CD14-positive monocyte (primary cell): Measurements from ENCODE around the gene LINS1. TPM values are rescaled to one million over a fixed set of nuclear protein-coding genes. Genes with fewer than 3 reads are reported as not detected.

Experiments
- DNase-seq, 3 donors: peaks; one replicate each; pipeline ENCODE4 v3.0.0-alpha.2; 2011 to 2022
- H2AFZ ChIP-seq: 2 replicates; pipeline ENCODE4 v1.6.0; 2012; ENCODE audit warnings: mild to moderate bottlenecking, low read depth, low read length, inconsistent platforms; ENCODE audit not compliant: insufficient read depth, poor library complexity, severe bottlenecking
- H3K27ac ChIP-seq, 2 donors: 1 replicate in 1 of 2; 2 replicates in 1 of 2; pipeline ENCODE4 v1.5.1; 2012 to 2013; ENCODE audit warnings: low read length in 2 of 2, control low read depth in 1 of 2, inconsistent platforms in 1 of 2, low read depth in 1 of 2, mild to moderate bottlenecking in 1 of 2
- H3K27me3 ChIP-seq, 2 donors: one replicate each; pipeline versions ENCODE4 v1.6.0 to v1.6.1; 2011 to 2013; ENCODE audit warnings: low read length in 2 of 2; ENCODE audit not compliant: control insufficient read depth in 2 of 2, insufficient read depth in 2 of 2
- H3K36me3 ChIP-seq, 2 donors: replicated peaks in 1 of 2; 1 replicate in 1 of 2; 2 replicates in 1 of 2; pipeline versions ENCODE4 v1.5.1 to v1.6.1; 2012 to 2013; ENCODE audit warnings: low read length in 2 of 2, control low read depth in 1 of 2, inconsistent platforms in 1 of 2, mild to moderate bottlenecking in 1 of 2; ENCODE audit not compliant: insufficient read depth in 2 of 2, control insufficient read depth in 1 of 2
- H3K4me1 ChIP-seq, 2 donors: 1 replicate in 1 of 2; 2 replicates in 1 of 2; pipeline versions ENCODE4 v1.5.1 to v1.6.1; 2012 to 2013; ENCODE audit warnings: low read length in 2 of 2, control low read depth in 1 of 2, inconsistent platforms in 1 of 2, mild to moderate bottlenecking in 1 of 2, moderate library complexity in 1 of 2; ENCODE audit not compliant: insufficient read depth in 2 of 2, control insufficient read depth in 1 of 2
- H3K4me2 ChIP-seq: replicated peaks from 2 replicates; pipeline ENCODE3; 2012; ENCODE audit warnings: low read length, moderate library complexity, mild to moderate bottlenecking; ENCODE audit not compliant: poor library complexity, severe bottlenecking; ENCODE audit errors: extremely low read depth
- H3K4me3 ChIP-seq, 3 experiments: fragments of 200-600 bp in 1 of 3; sonication (generic) in 1 of 3; replicated peaks in 1 of 3; 1 replicate in 2 of 3; 2 replicates in 1 of 3; pipeline ENCODE4 v1.5.1; 2011 to 2013; ENCODE audit warnings: low read length in 3 of 3, mild to moderate bottlenecking in 3 of 3, control low read depth in 2 of 3, low read depth in 2 of 3, inconsistent platforms in 1 of 3, moderate library complexity in 1 of 3
- H3K79me2 ChIP-seq: 2 replicates; pipeline ENCODE4 v1.6.0; 2012; ENCODE audit warnings: mild to moderate bottlenecking, control low read depth, inconsistent platforms, low read length, moderate library complexity; ENCODE audit not compliant: insufficient read depth
- H3K9ac ChIP-seq: 2 replicates; pipeline ENCODE4 v1.6.0; 2017; ENCODE audit warnings: low read length, mild to moderate bottlenecking; ENCODE audit not compliant: insufficient read depth, poor library complexity, severe bottlenecking
- H3K9me3 ChIP-seq, 2 donors: replicated peaks in 1 of 2; 1 replicate in 1 of 2; 2 replicates in 1 of 2; pipeline versions ENCODE4 v1.5.1 to v1.6.1; 2012 to 2013; ENCODE audit warnings: low read length in 2 of 2, control low read depth in 1 of 2; ENCODE audit not compliant: control insufficient read depth in 1 of 2, insufficient read depth in 1 of 2
- H4K20me1 ChIP-seq: 2 replicates; pipeline ENCODE4 v1.6.0; 2012; ENCODE audit warnings: mild to moderate bottlenecking, low read length, control low read depth, moderate library complexity; ENCODE audit not compliant: insufficient read depth
- H3K27ac Mint-ChIP-seq, 7 donors: one replicate each; pipeline ENCODE4 v1.8.0; 2020; ENCODE audit warnings: mild to moderate bottlenecking in 7 of 7, mixed read lengths in 7 of 7, moderate library complexity in 6 of 7, inconsistent platforms in 2 of 7
- H3K27me3 Mint-ChIP-seq, 3 donors: one replicate each; pipeline ENCODE4 v1.8.0; 2021 to 2022; ENCODE audit warnings: low read depth in 3 of 3, mild to moderate bottlenecking in 3 of 3, mixed read lengths in 3 of 3, moderate library complexity in 3 of 3, inconsistent platforms in 1 of 3
- H3K36me3 Mint-ChIP-seq, 2 donors: one replicate each; pipeline ENCODE4 v1.8.0; 2020; ENCODE audit warnings: mixed read lengths in 2 of 2, inconsistent platforms in 1 of 2, mild to moderate bottlenecking in 1 of 2
- H3K4me1 Mint-ChIP-seq: one replicate; pipeline ENCODE4 v1.8.0; 2020; ENCODE audit warnings: mild to moderate bottlenecking, mixed read lengths
- H3K4me3 Mint-ChIP-seq, 2 donors: one replicate each; pipeline ENCODE4 v1.8.0; 2020; ENCODE audit warnings: mild to moderate bottlenecking in 2 of 2, mixed read lengths in 2 of 2, moderate library complexity in 1 of 2
- H3K9me3 Mint-ChIP-seq, 7 donors: one replicate each; pipeline ENCODE4 v1.8.0; 2020 to 2022; ENCODE audit warnings: mixed read lengths in 7 of 7, mild to moderate bottlenecking in 6 of 7, moderate library complexity in 6 of 7, inconsistent platforms in 2 of 7
- WGBS: methylation state at CpG from one replicate; pipeline ENCODE4 v1.1.5; 2013; ENCODE audit warnings: missing lambda C conversion rate; ENCODE audit not compliant: insufficient coverage; 5-methylcytosine and 5-hydroxymethylcytosine counted together
- intact Hi-C, 2 donors: fragments of 100-400 bp; cut with micrococcal nuclease; formaldehyde crosslinking; loops; one replicate each; pipeline versions ENCODE4 v1.15.0 to v1.15.1; 2023
- polyA plus RNA-seq, 3 donors: library from polyadenylated mRNA; depleted of rRNA in 1 of 3; unstranded in 2 of 3; stranded (reverse) in 1 of 3; fragments of 300-500 nt in 2 of 3; fragments of >200 nt in 1 of 3; fragmentation: Illumina TruSeq in 2 of 3; gene quantifications; 1 replicate in 2 of 3; 2 replicates in 1 of 3; pipeline ENCODE4 v1.2.3, GENCODE V29; 2012 to 2021
- TF ChIP-seq, protein P1 (sequence below): fragments of 200-600 bp; IDR thresholded peaks from one replicate; pipeline ENCODE4 v1.8.0; 2022; ENCODE audit warnings: antibody characterized with exemption, mild to moderate bottlenecking

Gene LINS1
- polyA plus RNA-seq, 3 donors, result 4.2 to 8.8 (median 7.6) TPM

GRCh38 chr15:100613208-100613607 lies 11.2 kb upstream of the LINS1 start:
- Mint-ChIP-seq H3K36me3 (peaks cover 77 to 84% of the 10 kb centered on the region in 2 donors), H3K27ac (no peak overlapping the region)

GRCh38 chr15:100612539-100612938 lies 10.6 kb upstream of the LINS1 start:
- Mint-ChIP-seq H3K4me3 (no peak overlapping the region), H3K27me3 (no peaks in the 10 kb centered on the region), H3K9me3 (no peaks in the 10 kb centered on the region), H3K36me3 (peaks cover 79 to 84% of the 10 kb centered on the region in 2 donors), H3K4me1 (peaks cover 22% of the 10 kb centered on the region), H3K27ac (peak overlapping the region in 1 of 7 donors; percentile 22)
- 0% methylated on average over 1 of the region's 2 CpGs for WGBS
- no peaks in the 10 kb centered on the region for H3K27me3 ChIP-seq
- peak in 2 of 3 donors; percentile 26 to 44 for DNase-seq
- no peaks in the 10 kb centered on the region for H3K9me3 ChIP-seq
- H3K4me1 ChIP-seq, result peaks cover 11 to 24% of the 10 kb centered on the region in 2 donors
- H3K9ac ChIP-seq, result no peak overlapping the region
- TF ChIP-seq, protein P1, sequence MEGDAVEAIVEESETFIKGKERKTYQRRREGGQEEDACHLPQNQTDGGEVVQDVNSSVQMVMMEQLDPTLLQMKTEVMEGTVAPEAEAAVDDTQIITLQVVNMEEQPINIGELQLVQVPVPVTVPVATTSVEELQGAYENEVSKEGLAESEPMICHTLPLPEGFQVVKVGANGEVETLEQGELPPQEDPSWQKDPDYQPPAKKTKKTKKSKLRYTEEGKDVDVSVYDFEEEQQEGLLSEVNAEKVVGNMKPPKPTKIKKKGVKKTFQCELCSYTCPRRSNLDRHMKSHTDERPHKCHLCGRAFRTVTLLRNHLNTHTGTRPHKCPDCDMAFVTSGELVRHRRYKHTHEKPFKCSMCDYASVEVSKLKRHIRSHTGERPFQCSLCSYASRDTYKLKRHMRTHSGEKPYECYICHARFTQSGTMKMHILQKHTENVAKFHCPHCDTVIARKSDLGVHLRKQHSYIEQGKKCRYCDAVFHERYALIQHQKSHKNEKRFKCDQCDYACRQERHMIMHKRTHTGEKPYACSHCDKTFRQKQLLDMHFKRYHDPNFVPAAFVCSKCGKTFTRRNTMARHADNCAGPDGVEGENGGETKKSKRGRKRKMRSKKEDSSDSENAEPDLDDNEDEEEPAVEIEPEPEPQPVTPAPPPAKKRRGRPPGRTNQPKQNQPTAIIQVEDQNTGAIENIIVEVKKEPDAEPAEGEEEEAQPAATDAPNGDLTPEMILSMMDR, result no peak
- H3K4me3 ChIP-seq, result no peak overlapping the region
- no peak overlapping the region for H2AFZ ChIP-seq
- H3K4me2 ChIP-seq, result no peak overlapping the region
- intact Hi-C loops, result no loop called here
- H3K79me2 ChIP-seq, result peaks cover 20% of the 10 kb centered on the region
- H3K36me3 ChIP-seq, result peaks cover 59 to 95% of the 10 kb centered on the region in 2 donors
- peaks cover 41% of the 10 kb centered on the region for H4K20me1 ChIP-seq
- H3K27ac ChIP-seq, result no peak overlapping the region

More at GRCh38 chr15:100613208-100613607, 11.2 kb upstream of the LINS1 start:
- Mint-ChIP-seq H3K4me3 (no peak overlapping the region), H3K27me3 (no peaks in the 10 kb centered on the region), H3K9me3 (no peaks in the 10 kb centered on the region), H3K4me1 (peaks cover 22% of the 10 kb centered on the region)
- TF ChIP-seq, protein P1, result no peak
- no CpG with 5 or more reads among the region's 1 CpG for WGBS
- intact Hi-C loops, result no loop called here
- Histone ChIP-seq H3K9me3 (no peaks in the 10 kb centered on the region), H3K4me2 (no peak overlapping the region), H3K4me1 (peaks cover 11 to 24% of the 10 kb centered on the region in 2 donors), H3K36me3 (peaks cover 60 to 94% of the 10 kb centered on the region in 2 donors), H3K79me2 (peaks cover 15% of the 10 kb centered on the region), H3K9ac (no peak overlapping the region), H4K20me1 (peaks cover 35% of the 10 kb centered on the region), H2AFZ (no peak overlapping the region), H3K4me3 (no peak overlapping the region), H3K27me3 (no peaks in the 10 kb centered on the region), H3K27ac (no peak overlapping the region)
- DNase-seq, result no peak
